Daoy (cell line): ENCODE results near the gene FGF9. TPM values are rescaled to one million over a fixed set of nuclear protein-coding genes. Genes with fewer than 3 reads are reported as not detected.

Experiments used
- DNase-seq: peaks from one replicate; pipeline ENCODE4 v3.0.0-alpha.2; 2015; ENCODE audit warnings: low read depth
- total RNA-seq: library from RNA; depleted of rRNA; stranded (reverse); fragments of >200 nt; shearing (Covaris generic); gene quantifications from 2 replicates; pipeline ENCODE4 v1.2.3, GENCODE V29; 2014; rRNA removed

FGF9 gene
- total RNA-seq: 0.60 and 0.74 TPM in 2 replicates

GRCh38 chr13:21670883-21671619 lies at the start of gene FGF9:
Gene FGF9, plus strand, starts transcription at chr13:21671073. Its CDS starts 840 bp downstream, at chr13:21671913.
- peak; percentile 85 for DNase-seq

- DNase-seq: peak; percentile 51
Measured at GRCh38 chr13:21625366-21625765, 45.5 kb upstream of the FGF9 start.

GRCh38 chr13:21632196-21632595 lies 38.7 kb upstream of the FGF9 start:
- no peak for DNase-seq

- no peak for DNase-seq
Measured at GRCh38 chr13:21636656-21637055, 34.2 kb upstream of the FGF9 start.

- DNase-seq: peak; percentile 93
Measured at GRCh38 chr13:21637296-21637695, 33.6 kb upstream of the FGF9 start.

- DNase-seq: no peak
Measured at GRCh38 chr13:21638319-21639282, 32.3 kb upstream of the FGF9 start.

- no peak for DNase-seq
Measured at GRCh38 chr13:21639561-21639960, 31.3 kb upstream of the FGF9 start.

GRCh38 chr13:21641629-21642028 lies 29.2 kb upstream of the FGF9 start:
- DNase-seq: no peak

GRCh38 chr13:21657538-21657937 lies 13.3 kb upstream of the FGF9 start:
- DNase-seq: peak; percentile 82

GRCh38 chr13:21659087-21659486 lies 11.8 kb upstream of the FGF9 start:
- no peak for DNase-seq

- DNase-seq: no peak
Measured at GRCh38 chr13:21661097-21661909, 9.6 kb upstream of the FGF9 start.

- DNase-seq: peak; percentile 59
Measured at GRCh38 chr13:21663197-21663596, 7.7 kb upstream of the FGF9 start.

- DNase-seq: no peak
Measured at GRCh38 chr13:21668732-21669275, 2.1 kb upstream of the FGF9 start.

GRCh38 chr13:21670006-21670882 lies 629 bp upstream of the FGF9 start:
- peak; percentile 76 for DNase-seq

GRCh38 chr13:21671620-21672286 lies 880 bp downstream of the FGF9 start:
- no peak for DNase-seq

GRCh38 chr13:21672287-21672680 lies 1.4 kb downstream of the FGF9 start:
- DNase-seq: no peak

- DNase-seq: no peak
Measured at GRCh38 chr13:21672796-21673538, 2.1 kb downstream of the FGF9 start.

GRCh38 chr13:21673539-21673788 lies 2.6 kb downstream of the FGF9 start:
- DNase-seq: no peak

GRCh38 chr13:21673789-21674489 lies 3.1 kb downstream of the FGF9 start:
- DNase-seq: peak; percentile 63
